ENCODE measurements around the gene ATP6V0B. TPM values are rescaled to one million over a fixed set of nuclear protein-coding genes. Genes with fewer than 3 reads are reported as not detected.

ATP6V0B gene
- total and polyA plus RNA-seq, 2 of the 4 experiments (the other 2 are of a cell fraction): 72.1 to 169 TPM

- POLR2A ChIA-PET (ENCODE audit: unreplicated experiment): no interaction called here
- WGBS, 2 experiments (ENCODE audit: extremely low coverage in 2 of 2, insufficient read length in 1 of 2): 11% methylated on average over 15 of the region's 54 CpGs; no CpG with 5 or more reads in 1 of the 2 experiments
These were observed 3.9 kb downstream of the ATP6V0B start, which contains the start of gene B4GALT2 for GRCh38 chr1:43978551-43979260. Gene B4GALT2, plus strand, starts transcription at chr1:43979210. Its CDS starts 1,951 bp downstream, at chr1:43981161.

More at GRCh38 chr1:43978551-43979260, 3.9 kb downstream of the ATP6V0B start, which contains the start of gene B4GALT2:
- H4K8ac ChIP-seq (ENCODE audit: low read depth in 2 of 2, low read length in 2 of 2): peak within 1 kb of the TSS; percentile 79
- H3K23ac ChIP-seq (ENCODE audit: low read depth, low read length): peak within 1 kb of the TSS; percentile 84
- no peaks in the 10 kb centered on the region for H3K9me3 ChIP-seq (ENCODE audit: control insufficient read depth, insufficient read depth, low read length)
- no peak within 1 kb of the TSS; the same call in 1 of the 2 replicates for H3K18ac ChIP-seq (ENCODE audit: low read depth, low read length)
- DNase-seq (no peak), ATAC-seq (ENCODE audit: low read depth) (peak; percentile 33)
- in situ Hi-C loops (cut with MboI; ENCODE audit: low sequenced_read_pairs) (no loop called here), intact Hi-C loops (cut with micrococcal nuclease) (no loop called here), dilution Hi-C loops (cut with HindIII; ENCODE audit: low sequenced_read_pairs, unreplicated experiment) (no loop called here)
- CTCF ChIA-PET: no interaction called here
- H3K27ac ChIP-seq (ENCODE audit: insufficient read depth, low read length): peak within 1 kb of the TSS; percentile 86
- peak within 1 kb of the TSS; percentile 90 for H4K91ac ChIP-seq (ENCODE audit: insufficient read depth, low read depth, low read length)
- peaks cover 50% of the 10 kb centered on the region for H4K20me1 ChIP-seq (ENCODE audit: insufficient read depth, low read length)
- H3K4me3 ChIP-seq (ENCODE audit: insufficient read depth, low read depth, low read length): peak within 1 kb of the TSS; percentile 72
- no peak within 1 kb of the TSS for H2BK20ac ChIP-seq (ENCODE audit: low read depth, low read length)
- peak within 1 kb of the TSS; percentile 89 for H3K9ac ChIP-seq (ENCODE audit: low read depth, low read length)
- peak within 1 kb of the TSS; percentile 88 for H3K14ac ChIP-seq (replicated peaks; ENCODE audit: low read depth, low read length)
- H3K4me2 ChIP-seq (ENCODE audit: low read depth, low read length): peak within 1 kb of the TSS; percentile 96
- peaks cover 23% of the 10 kb centered on the region for H3K4me1 ChIP-seq (ENCODE audit: control insufficient read depth, insufficient read depth, low read length)
- H2AFZ ChIP-seq (replicated peaks; ENCODE audit: low read length, poor library complexity): peak within 1 kb of the TSS; percentile 93
- H2BK120ac ChIP-seq (ENCODE audit: low read depth, low read length): peak within 1 kb of the TSS; percentile 20
- H3K27me3 ChIP-seq (ENCODE audit: control insufficient read depth, insufficient read depth, low read length): no peaks in the 10 kb centered on the region
- peaks cover 35% of the 10 kb centered on the region for H3K36me3 ChIP-seq (ENCODE audit: control insufficient read depth, insufficient read depth, low read length)
- peaks cover 47 to 79% of the 10 kb centered on the region in 2 experiments; a peak in 3 of 4 replicates for H3K79me1 ChIP-seq (ENCODE audit: low read depth in 1 of 2, low read length in 2 of 2)
- peak within 1 kb of the TSS; percentile 69; the same call in 2 of the 3 replicates for H2BK15ac ChIP-seq (ENCODE audit: low read depth, low read length)
- peak within 1 kb of the TSS; percentile 39; the same call in 1 of the 2 replicates for H3K56ac ChIP-seq (ENCODE audit: extremely low read depth, insufficient read depth, low read length)
- H3K4ac ChIP-seq (ENCODE audit: low read depth, low read length): peak within 1 kb of the TSS; percentile 95
- peaks cover 42% of the 10 kb centered on the region for H3K9me1 ChIP-seq (ENCODE audit: insufficient read depth, low read length)
- peak within 1 kb of the TSS; percentile 25 for H4K5ac ChIP-seq (ENCODE audit: low read depth, low read length)
- no TSS peak for BruUV-seq (replicated peaks)
- H2AK5ac ChIP-seq (ENCODE audit: low read depth, low read length): peak within 1 kb of the TSS; percentile 76
- TF ChIP-seq CHD1 (IDR thresholded peaks at IDR 0.05; ENCODE audit: low read depth, low read length) (no peak), POLR2A (IDR thresholded peaks at IDR 0.05; ENCODE audit: low read depth, low read length) (0 out of 2 replicates have a peak, but pooled peaks have one; percentile 2), RCOR1 (IDR thresholded peaks at IDR 0.05; ENCODE audit: insufficient replicate concordance, low read length) (no peak), MAZ (IDR thresholded peaks at IDR 0.05; ENCODE audit: borderline replicate concordance, low read depth, low read length) (peak; percentile 19; the same call in 1 of the 2 replicates)
- peak within 1 kb of the TSS; percentile 100 for H2AK9ac ChIP-seq (replicated peaks; ENCODE audit: low read depth, low read length, poor library complexity)
- peak within 1 kb of the TSS; percentile 69 for H2BK5ac ChIP-seq (ENCODE audit: low read depth, low read length, poor library complexity, severe bottlenecking)

Measured in IMR-90 (cell line).